RWPE2 (cell line): Measurements from ENCODE around the gene HEMGN.

ENCODE experiments used
- ATAC-seq: fragments of 200-7000 bp; cut with Tn5 transposase; 3 replicates; pipeline ENCODE4 v1.9.1; 2021; ENCODE audit warnings: low read depth
- DNase-seq: peaks from one replicate; pipeline ENCODE4 v3.0.0-alpha.2; 2020; ENCODE audit warnings: low spot score
- H3K27ac ChIP-seq: fragments of 450-650 bp; 2 replicates; pipeline ENCODE4 v1.5.1; 2017; ENCODE audit warnings: mild to moderate bottlenecking; ENCODE audit not compliant: poor library complexity, severe bottlenecking
- H3K27me3 ChIP-seq: fragments of 250-450 bp; sonication (Bioruptor Pico); 2 replicates; pipeline ENCODE4 v1.5.1; 2021; ENCODE audit warnings: mild to moderate bottlenecking, moderate library complexity; ENCODE audit not compliant: insufficient read depth, poor library complexity, severe bottlenecking
- H3K36me3 ChIP-seq: fragments of 250-450 bp; sonication (Bioruptor Pico); 2 replicates; pipeline ENCODE4 v1.5.1; 2020; ENCODE audit warnings: low read depth, mild to moderate bottlenecking, moderate library complexity
- H3K4me1 ChIP-seq: fragments of 250-450 bp; sonication (Bioruptor Pico); 2 replicates; pipeline ENCODE4 v1.5.1; 2021; ENCODE audit warnings: mild to moderate bottlenecking, moderate library complexity; ENCODE audit not compliant: insufficient read depth, poor library complexity, severe bottlenecking
- H3K4me3 ChIP-seq: fragments of 250-450 bp; sonication (Bioruptor Pico); 2 replicates; pipeline ENCODE4 v1.5.1; 2021; ENCODE audit warnings: mild to moderate bottlenecking, moderate library complexity; ENCODE audit not compliant: severe bottlenecking
- H3K9me3 ChIP-seq: fragments of 250-450 bp; sonication (Bioruptor Pico); 2 replicates; pipeline ENCODE4 v1.5.1; 2021; ENCODE audit warnings: mild to moderate bottlenecking, moderate library complexity; ENCODE audit not compliant: severe bottlenecking
- TF ChIP-seq, protein P1 (sequence below): fragments of 450-650 bp; IDR thresholded peaks from one replicate; pipeline ENCODE4 v1.5.1; 2017; ENCODE audit warnings: mild to moderate bottlenecking, moderate library complexity; ENCODE audit not compliant: poor library complexity, severe bottlenecking

HEMGN gene

DNA sequence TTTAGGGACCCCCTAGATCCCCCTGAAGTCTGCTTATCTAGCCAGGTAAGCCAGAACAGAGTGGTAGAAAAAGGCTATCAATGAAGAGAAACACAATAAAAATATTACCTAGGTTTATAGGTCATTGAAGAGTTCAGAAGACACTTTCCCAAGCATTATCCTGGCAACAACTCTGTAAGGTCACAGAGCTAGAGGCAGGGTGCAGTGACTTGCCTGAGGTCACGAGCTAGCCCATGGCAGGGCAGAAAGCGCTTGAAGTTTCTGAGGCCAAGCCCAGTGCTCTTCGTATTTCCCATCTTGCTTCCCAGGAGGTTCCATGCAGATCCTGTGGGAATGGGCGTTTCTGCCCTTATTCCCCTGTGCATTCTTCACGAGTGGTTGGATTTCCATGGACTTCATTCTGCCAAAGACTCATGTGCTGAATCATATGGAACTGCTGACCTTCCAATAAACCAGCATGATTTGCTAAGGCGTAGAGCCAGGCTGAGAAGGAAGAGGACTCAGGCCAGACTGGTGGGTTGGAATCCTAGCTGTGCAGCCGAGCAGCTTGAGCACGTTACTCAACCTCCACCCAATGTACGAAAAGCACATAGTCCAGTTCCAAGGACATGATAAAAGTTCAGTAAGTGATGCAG lies 37.8 kb downstream of the HEMGN start:
- no peaks in the 10 kb centered on the region for H3K27me3 ChIP-seq
- H3K27ac ChIP-seq: no peak overlapping the region
- TF ChIP-seq, protein P1, sequence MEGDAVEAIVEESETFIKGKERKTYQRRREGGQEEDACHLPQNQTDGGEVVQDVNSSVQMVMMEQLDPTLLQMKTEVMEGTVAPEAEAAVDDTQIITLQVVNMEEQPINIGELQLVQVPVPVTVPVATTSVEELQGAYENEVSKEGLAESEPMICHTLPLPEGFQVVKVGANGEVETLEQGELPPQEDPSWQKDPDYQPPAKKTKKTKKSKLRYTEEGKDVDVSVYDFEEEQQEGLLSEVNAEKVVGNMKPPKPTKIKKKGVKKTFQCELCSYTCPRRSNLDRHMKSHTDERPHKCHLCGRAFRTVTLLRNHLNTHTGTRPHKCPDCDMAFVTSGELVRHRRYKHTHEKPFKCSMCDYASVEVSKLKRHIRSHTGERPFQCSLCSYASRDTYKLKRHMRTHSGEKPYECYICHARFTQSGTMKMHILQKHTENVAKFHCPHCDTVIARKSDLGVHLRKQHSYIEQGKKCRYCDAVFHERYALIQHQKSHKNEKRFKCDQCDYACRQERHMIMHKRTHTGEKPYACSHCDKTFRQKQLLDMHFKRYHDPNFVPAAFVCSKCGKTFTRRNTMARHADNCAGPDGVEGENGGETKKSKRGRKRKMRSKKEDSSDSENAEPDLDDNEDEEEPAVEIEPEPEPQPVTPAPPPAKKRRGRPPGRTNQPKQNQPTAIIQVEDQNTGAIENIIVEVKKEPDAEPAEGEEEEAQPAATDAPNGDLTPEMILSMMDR: no peak
- H3K9me3 ChIP-seq: no peaks in the 10 kb centered on the region
- no peaks in the 10 kb centered on the region for H3K4me1 ChIP-seq
- no peak for DNase-seq
- no peak overlapping the region for H3K4me3 ChIP-seq
- no peak for ATAC-seq
- H3K36me3 ChIP-seq: 0 out of 2 replicates have a peak, but pooled peaks cover 4% of the 10 kb centered on the region

DNA sequence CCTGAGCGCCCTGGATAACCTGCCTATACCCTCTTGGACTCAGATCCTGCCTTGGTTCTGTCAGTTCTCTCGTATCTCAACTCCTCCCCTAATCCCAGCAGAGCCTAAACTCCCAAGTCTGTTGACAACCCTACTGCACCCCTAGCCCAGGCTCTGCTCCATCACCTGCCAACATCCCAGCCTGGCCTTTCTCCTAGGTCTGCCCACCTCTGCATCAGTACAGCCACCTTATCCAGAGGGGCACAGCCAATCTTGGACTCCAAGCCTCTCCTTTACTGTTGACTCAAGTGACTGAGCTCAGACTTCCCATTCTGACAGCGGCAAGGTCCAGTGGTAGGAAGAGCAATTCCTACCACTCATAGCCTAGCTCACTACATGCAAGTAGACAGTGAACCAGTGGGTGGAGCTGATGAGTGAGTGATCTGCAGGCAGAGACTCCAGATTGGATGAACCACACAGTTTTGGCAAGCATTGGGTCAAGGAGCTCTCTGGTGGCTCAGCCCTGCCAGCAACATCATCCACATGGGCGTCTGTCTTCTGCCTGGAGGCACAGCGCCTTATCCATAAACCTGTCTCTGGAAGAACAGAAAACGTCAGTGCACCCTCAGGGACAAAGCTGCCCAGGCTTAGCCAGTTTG lies 42.2 kb downstream of the HEMGN start:
- Histone ChIP-seq H3K9me3 (peaks cover 4% of the 10 kb centered on the region), H3K36me3 (no peaks in the 10 kb centered on the region), H3K4me1 (no peaks in the 10 kb centered on the region), H3K4me3 (no peak overlapping the region), H3K27me3 (no peaks in the 10 kb centered on the region), H3K27ac (no peak overlapping the region)
- DNase-seq (no peak), ATAC-seq (no peak; the same call in 1 of the 3 replicates)
- TF ChIP-seq, protein P1: peak; percentile 18

DNA sequence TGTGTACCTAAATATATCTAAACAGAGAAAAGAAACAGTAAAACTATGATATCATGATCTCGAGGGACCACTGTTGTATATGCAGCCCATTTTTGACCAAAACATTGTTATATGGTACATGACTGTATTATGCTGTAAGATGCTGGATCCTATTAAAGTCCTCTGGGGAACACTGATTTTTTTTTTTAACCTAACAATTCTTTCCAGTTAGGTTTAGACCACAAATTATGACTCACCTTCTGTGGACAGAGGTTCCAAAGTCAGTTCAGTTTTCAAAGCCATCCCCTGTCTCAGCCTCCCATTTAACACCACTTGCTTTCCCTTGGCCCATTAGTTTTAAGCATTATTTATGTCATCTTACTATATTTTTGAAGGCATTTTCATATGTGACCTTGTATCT lies 42.8 kb downstream of the HEMGN start:
- DNase-seq: no peak
- no peaks in the 10 kb centered on the region for H3K4me1 ChIP-seq
- no peak for ATAC-seq
- no peaks in the 10 kb centered on the region for H3K27me3 ChIP-seq
- TF ChIP-seq, protein P1: no peak
- H3K27ac ChIP-seq: no peak overlapping the region
- peaks cover 4% of the 10 kb centered on the region for H3K9me3 ChIP-seq
- H3K36me3 ChIP-seq: no peaks in the 10 kb centered on the region
- H3K4me3 ChIP-seq: no peak overlapping the region

DNA sequence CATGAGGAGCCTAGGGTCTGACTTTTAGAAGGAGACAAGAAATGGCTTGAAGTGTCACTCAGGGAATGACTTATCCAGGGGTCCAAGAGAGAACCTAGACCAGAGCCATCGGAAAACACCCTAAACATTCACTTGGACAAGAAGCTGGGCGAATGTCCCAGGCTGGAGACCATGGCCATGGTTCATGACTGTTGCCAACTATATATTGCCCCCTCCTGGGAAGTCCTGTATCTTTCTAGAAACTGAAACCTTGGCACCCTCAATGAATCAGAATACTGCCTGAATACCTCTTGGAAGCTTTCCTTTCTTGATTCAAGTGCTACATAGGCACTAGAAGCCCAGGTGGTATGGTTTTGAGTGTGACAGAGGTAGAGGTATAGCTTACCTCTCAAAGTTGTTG lies 45.6 kb downstream of the HEMGN start:
- Histone ChIP-seq H3K9me3 (peaks cover 4% of the 10 kb centered on the region), H3K27me3 (no peaks in the 10 kb centered on the region), H3K36me3 (no peaks in the 10 kb centered on the region), H3K4me3 (no peak overlapping the region), H3K27ac (no peak overlapping the region), H3K4me1 (no peaks in the 10 kb centered on the region)
- ATAC-seq: no peak
- TF ChIP-seq, protein P1: no peak
- no peak for DNase-seq

DNA sequence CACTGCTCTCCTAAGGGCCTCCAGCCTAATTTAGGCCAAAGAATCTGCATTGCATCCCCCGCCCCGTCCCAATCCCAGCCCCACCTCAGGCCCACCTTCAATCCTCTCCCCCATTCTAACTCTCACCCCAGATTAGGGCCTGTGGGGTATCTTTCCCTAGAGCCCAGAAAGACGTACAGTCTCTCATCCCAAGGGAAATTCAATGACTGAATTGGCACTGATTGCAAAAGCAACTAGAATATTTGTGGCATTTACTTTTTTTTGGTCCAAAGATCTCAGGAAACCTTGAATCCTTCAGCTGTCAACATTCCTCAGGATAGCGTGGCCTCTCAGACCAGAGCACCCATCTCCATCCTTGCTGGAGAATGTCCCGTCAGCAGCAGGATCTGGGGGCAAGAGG lies 46.2 kb downstream of the HEMGN start:
- H3K9me3 ChIP-seq: peaks cover 4% of the 10 kb centered on the region
- H3K27ac ChIP-seq: no peak overlapping the region

More for the DNA sequence above, 46.2 kb downstream of the HEMGN start:
- H3K36me3 ChIP-seq: no peaks in the 10 kb centered on the region
- DNase-seq: no peak
- TF ChIP-seq, protein P1: no peak
- H3K4me1 ChIP-seq: no peaks in the 10 kb centered on the region
- H3K4me3 ChIP-seq: no peak overlapping the region
- no peaks in the 10 kb centered on the region for H3K27me3 ChIP-seq
- no peak for ATAC-seq
